Measurements from ENCODE around the gene TNFRSF14.

GRCh38 chr1:2611621-2612437, 55.7 kb downstream of the TNFRSF14 start:
- TF ChIP-seq JUND (IDR thresholded peaks at IDR 0.05), result no peak
- TF ChIP-seq YY1 (IDR thresholded peaks at IDR 0.05), result no peak
- TF ChIP-seq CTCF (IDR thresholded peaks at IDR 0.05; ENCODE audit: low read depth, low read length, missing input control), result no peak
